K562 (cell line): Measurements from ENCODE around the gene STX11. TPM values are rescaled to one million over a fixed set of nuclear protein-coding genes. Genes with fewer than 3 reads are reported as not detected.

ENCODE experiments used
- ATF1 ChIP-seq, 2 experiments: fragments of 450-650 bp in 1 of 2; IDR thresholded peaks; 2 replicates each; pipeline ENCODE4 v1.6.1; 2016; ENCODE audit warnings: missing compliant biosample characterization in 1 of 2, missing genetic modification characterization in 1 of 2
- ATF7 ChIP-seq: fragments of 450-650 bp; IDR thresholded peaks from 2 replicates; pipeline ENCODE4 v1.7.1; 2014; ENCODE audit warnings: mild to moderate bottlenecking, moderate library complexity
- CTCFL ChIP-seq: IDR thresholded peaks from 2 replicates; pipeline ENCODE4 v1.6.1; 2011; ENCODE audit warnings: borderline replicate concordance, low read depth, mild to moderate bottlenecking, moderate library complexity, low read length; ENCODE audit not compliant: insufficient read depth, poor library complexity, severe bottlenecking
- E2F8 ChIP-seq: fragments of 450-650 bp; IDR thresholded peaks from 2 replicates; pipeline ENCODE4 v1.7.1; 2018; ENCODE audit warnings: mild to moderate bottlenecking, low read depth; ENCODE audit not compliant: partially characterized antibody
- ETV5 ChIP-seq: sonication (generic); formaldehyde crosslinking; IDR thresholded peaks from 2 replicates; pipeline ENCODE4 v1.4.0; 2020; ENCODE audit warnings: low read depth, mild to moderate bottlenecking, missing genetic modification reagents
- HDAC1 ChIP-seq, 2 experiments: fragments of 450-650 bp; IDR thresholded peaks; 2 replicates each; pipeline ENCODE4 v1.6.1; 2016 to 2017; ENCODE audit warnings: inconsistent platforms in 1 of 2, mild to moderate bottlenecking in 1 of 2, moderate library complexity in 1 of 2
- MCM5 ChIP-seq: fragments of 450-650 bp; IDR thresholded peaks from 2 replicates; pipeline ENCODE4 v1.6.1; 2016; ENCODE audit warnings: low read depth
- MEF2D ChIP-seq: conservative IDR thresholded peaks from 2 replicates; pipeline ENCODE4 v1.6.1; 2016; ENCODE audit warnings: low read depth, missing genetic modification characterization, missing compliant biosample characterization
- POLR2H ChIP-seq: IDR thresholded peaks from 2 replicates; pipeline ENCODE4 v1.6.1; 2016; ENCODE audit warnings: missing genetic modification characterization, low read depth, mild to moderate bottlenecking, control low read depth, missing compliant biosample characterization, moderate library complexity
- RHOXF2B ChIP-seq: fragments of 250-450 bp; sonication (Bioruptor Pico); conservative IDR thresholded peaks from 2 replicates; pipeline ENCODE4 v1.5.1; 2021
- SMARCC2 ChIP-seq: fragments of 450-650 bp; IDR thresholded peaks from 2 replicates; pipeline ENCODE4 v1.6.1; 2017; ENCODE audit warnings: antibody characterized with exemption, moderate library complexity, mild to moderate bottlenecking, low read depth
- TEAD1 ChIP-seq, 2 experiments: fragments of 450-650 bp in 1 of 2; sonication (generic) in 1 of 2; formaldehyde crosslinking; IDR thresholded peaks; 2 replicates each; pipeline versions ENCODE4 v1.4.0 to v1.8.0; 2020 to 2022; ENCODE audit warnings: mild to moderate bottlenecking in 2 of 2, missing genetic modification reagents in 1 of 2
- TEAD2 ChIP-seq: fragments of 450-650 bp; IDR thresholded peaks from 2 replicates; pipeline ENCODE4 v1.6.1; 2016; ENCODE audit warnings: missing genetic modification characterization, control low read depth, missing compliant biosample characterization
- TGIF2 ChIP-seq: sonication (generic); formaldehyde crosslinking; IDR thresholded peaks from 2 replicates; pipeline ENCODE4 v1.8.1; 2022; ENCODE audit warnings: mild to moderate bottlenecking, missing genetic modification reagents, moderate library complexity
- TSHZ1 ChIP-seq: fragments of 250-450 bp; sonication (Bioruptor Pico); IDR thresholded peaks from 2 replicates; pipeline ENCODE4 v1.4.0; 2020; ENCODE audit warnings: mild to moderate bottlenecking, moderate library complexity
- ZKSCAN3 ChIP-seq: fragments of 250-450 bp; sonication (Bioruptor Pico); IDR thresholded peaks from 2 replicates; pipeline ENCODE4 v1.4.0; 2020
- ZNF212 ChIP-seq: fragments of 450-650 bp; formaldehyde crosslinking; IDR thresholded peaks from 2 replicates; pipeline ENCODE4 v1.4.0; 2020; ENCODE audit warnings: mild to moderate bottlenecking
- ZNF224 ChIP-seq: sonication (generic); formaldehyde crosslinking; IDR thresholded peaks from 2 replicates; pipeline ENCODE4 v1.8.0; 2022; ENCODE audit warnings: mild to moderate bottlenecking, missing genetic modification reagents
- ZNF384 ChIP-seq: IDR thresholded peaks from 2 replicates; pipeline ENCODE4 v1.6.1; 2012; ENCODE audit warnings: low read depth, low read length, improper control_type of control experiment
- ZNF57 ChIP-seq: fragments of 450-650 bp; formaldehyde crosslinking; IDR thresholded peaks from 2 replicates; pipeline ENCODE4 v1.4.0; 2020; ENCODE audit warnings: mild to moderate bottlenecking, moderate library complexity
- polyA plus RNA-seq, 8 experiments: library from polyadenylated mRNA; depleted of rRNA in 4 of 8; stranded (reverse) in 5 of 8; unstranded in 3 of 8; fragments of >200 nt; fragmentation: Nextera tagmentation in 2 of 8; fragmentation: Illumina TruSeq in 1 of 8; extraction: Ambion mirVana in 2 of 8; extraction: Trizol in 1 of 8; gene quantifications; 2 replicates each; pipeline versions ENCODE4 v1.2.1 to v1.2.3, GENCODE V29; 2011 to 2014; ENCODE audit warnings: inconsistent platforms in 1 of 8, missing spikeins in 1 of 8
- total RNA-seq, 7 experiments: library from RNA; depleted of rRNA in 6 of 7; stranded (reverse); fragments of >200 nt in 6 of 7; fragmentation: Illumina TruSeq in 2 of 7; extraction: Trizol in 2 of 7; gene quantifications; 2 replicates each; pipeline versions ENCODE4 v1.2.1 to v1.2.3, GENCODE V29; 2011 to 2021; ENCODE audit warnings: low replicate concordance in 1 of 7

STX11 gene
- total and polyA plus RNA-seq, 9 of the 15 experiments (the other 6 are each of a cell fraction or from before 2014, with no cell fraction given): 0.06 to 0.73 (median 0.40) TPM

- no peak; a peak in 1 of 4 replicates for TF ChIP-seq TEAD1 (CRISPR knock-in tag; IDR thresholded peaks at IDR 0.05)
- no peak for TF ChIP-seq SMARCC2
- no peak for TF ChIP-seq HDAC1 (IDR thresholded peaks at IDR 0.05)
- TF ChIP-seq ZNF57 (CRISPR knock-in tag): no peak
- peak; percentile 56; the same call in 1 of the 2 replicates for TF ChIP-seq TGIF2
- TF ChIP-seq TSHZ1 (CRISPR knock-in tag): no peak
- no peak for TF ChIP-seq MEF2D (tag)
- peak; percentile 67; the same call in 1 of the 2 replicates for TF ChIP-seq ETV5 (CRISPR knock-in tag)
- TF ChIP-seq ATF1 (CRISPR knock-in tag; IDR thresholded peaks at IDR 0.05): no peak
- peak; percentile 26; the same call in 1 of the 2 replicates for TF ChIP-seq ATF1 (tag; IDR thresholded peaks at IDR 0.05)
- TF ChIP-seq MCM5: no peak
- TF ChIP-seq POLR2H (tag): no peak; the same call in 1 of the 2 replicates
- TF ChIP-seq ZNF212 (CRISPR knock-in tag): no peak
- TF ChIP-seq ZKSCAN3: no peak
- no peak for TF ChIP-seq ZNF384
- TF ChIP-seq ATF7: 0 out of 2 replicates have a peak, but pooled peaks have one; percentile 11
- no peak for TF ChIP-seq RHOXF2B
- TF ChIP-seq ZNF224 (CRISPR knock-in tag): no peak
- TF ChIP-seq E2F8: no peak
- peak; percentile 8 for TF ChIP-seq CTCFL
- no peak for TF ChIP-seq TEAD2 (tag)
These were observed at the start of gene STX11 (continued) for GRCh38 chr6:144149894-144150709.
